Measurements from ENCODE around the gene SHOC2.
"Not testable (repeated sequence)": the region's sequence is repeated elsewhere in the genome, so short reads cannot be mapped to it uniquely, and the experiment has no call there.

The SHOC2 gene

GRCh38 chr10:110901954-110902819 lies 17.2 kb upstream of the SHOC2 start:
- DNase-seq: no peak

GRCh38 chr10:110903280-110904278 lies 15.8 kb upstream of the SHOC2 start:
- DNase-seq: no peak

GRCh38 chr10:110910138-110910537 lies 9.3 kb upstream of the SHOC2 start:
- no peak for DNase-seq

- DNase-seq: no peak
These were observed 7.0 kb upstream of the SHOC2 start for GRCh38 chr10:110912374-110912773.

- no peak for DNase-seq
These were observed 5.0 kb upstream of the SHOC2 start for GRCh38 chr10:110914431-110914830.

GRCh38 chr10:110915035-110915434 lies 4.4 kb upstream of the SHOC2 start:
- no peak for DNase-seq

GRCh38 chr10:110915600-110915999 lies 3.8 kb upstream of the SHOC2 start:
- not testable (repeated sequence) for DNase-seq

- no peak for DNase-seq
These were observed 2.7 kb upstream of the SHOC2 start for GRCh38 chr10:110916554-110917346.

GRCh38 chr10:110918269-110918642 lies 1.1 kb upstream of the SHOC2 start:
- peak; percentile 91 for DNase-seq

- DNase-seq: no peak
These were observed 608 bp upstream of the SHOC2 start, which contains the start of gene BBIP1 for GRCh38 chr10:110918643-110919348. Gene BBIP1 (minus strand): TSS chr10:110919180. CDS start chr10:110918157, 1,023 bp downstream.

- peak; percentile 24 to 25 for DNase-seq
These were observed 822 bp downstream of the SHOC2 start for GRCh38 chr10:110919971-110920881.

GRCh38 chr10:110923856-110924493 lies 4.6 kb downstream of the SHOC2 start:
- DNase-seq: no peak

GRCh38 chr10:110927461-110927860 lies 8.1 kb downstream of the SHOC2 start:
- DNase-seq: no peak

GRCh38 chr10:110931769-110932381 lies 12.5 kb downstream of the SHOC2 start:
- DNase-seq: no peak

GRCh38 chr10:110932505-110933180 lies 13.2 kb downstream of the SHOC2 start:
- no peak for DNase-seq

- DNase-seq: no peak
These were observed 17.4 kb downstream of the SHOC2 start for GRCh38 chr10:110936757-110937156.

- DNase-seq: no peak
These were observed 20.0 kb downstream of the SHOC2 start for GRCh38 chr10:110939419-110939818.

- no peak for DNase-seq
These were observed 25.5 kb downstream of the SHOC2 start for GRCh38 chr10:110944792-110945396.

GRCh38 chr10:110946496-110946895 lies 27.1 kb downstream of the SHOC2 start:
- no peak for DNase-seq
